Measurements from ENCODE around the gene OGDH.

Gene OGDH

DNA sequence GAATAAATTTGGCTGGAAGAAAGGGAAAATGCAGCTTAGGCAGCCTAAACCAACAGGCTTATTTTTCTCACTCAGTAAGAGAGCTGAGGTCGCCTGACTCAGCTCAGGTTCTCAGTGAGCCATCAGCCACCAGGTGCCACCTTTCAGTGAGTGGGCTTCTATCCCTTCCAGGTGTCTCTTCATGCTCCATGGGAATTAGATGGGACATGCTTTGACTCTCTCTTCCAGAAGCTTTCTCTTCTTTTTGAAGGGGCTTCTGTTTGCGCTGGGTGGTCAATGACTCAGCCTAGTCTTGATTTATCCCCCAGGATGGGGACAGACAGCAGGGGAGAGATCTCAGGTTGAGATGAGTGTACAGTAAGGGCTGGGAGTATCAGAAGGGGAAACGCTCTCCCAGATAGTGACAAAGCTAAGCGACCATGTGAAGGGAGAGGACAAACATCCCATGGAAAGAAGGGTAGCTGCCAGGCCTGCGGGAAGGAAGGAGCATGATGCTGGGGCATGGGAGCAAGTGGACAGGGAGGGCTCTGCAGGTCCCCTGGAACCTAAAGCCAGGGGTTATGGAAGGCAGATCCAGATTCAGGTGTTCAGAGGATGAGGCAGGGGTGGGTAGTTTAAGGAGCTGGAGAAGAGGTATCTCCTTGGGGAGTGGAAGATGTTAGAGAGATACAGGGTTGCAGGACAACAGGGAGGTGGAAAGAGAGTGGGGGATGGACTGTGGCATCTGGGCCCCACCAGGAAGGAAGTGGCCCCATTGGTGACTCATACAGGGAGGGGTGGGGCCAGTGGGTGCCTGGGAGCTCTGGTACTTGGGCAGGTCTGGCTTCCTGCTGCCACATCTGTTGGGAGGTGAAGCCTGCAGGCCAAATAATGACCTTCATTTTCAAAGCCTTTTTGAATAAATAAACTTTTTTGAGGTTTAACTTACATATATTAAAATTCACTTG is 32.5 kb downstream of the OGDH start:
- DNase-seq, result peak; percentile 63

GRCh38 chr7:44639671-44640321 is 33.4 kb downstream of the OGDH start:
- DNase-seq, result no peak

DNA sequence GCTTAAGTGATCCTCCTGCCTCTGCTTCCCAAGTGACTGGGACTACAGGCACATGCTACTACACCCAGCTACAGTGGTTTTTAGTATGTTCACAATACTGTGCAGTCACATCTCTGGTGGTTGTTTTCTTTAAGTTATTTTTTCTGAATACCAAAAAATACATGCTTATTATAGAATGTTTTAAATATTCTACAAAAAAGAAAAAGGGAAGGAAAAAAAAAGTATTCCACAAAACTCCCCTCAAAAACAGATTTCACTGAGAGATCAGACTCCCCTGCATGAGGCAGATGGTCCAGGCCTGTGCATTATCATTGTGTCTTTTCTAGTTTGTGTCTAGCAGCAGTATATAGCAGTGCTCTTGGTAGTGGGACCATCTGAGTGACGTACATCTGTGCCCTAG is 36.8 kb downstream of the OGDH start:
- no peak for DNase-seq

DNA sequence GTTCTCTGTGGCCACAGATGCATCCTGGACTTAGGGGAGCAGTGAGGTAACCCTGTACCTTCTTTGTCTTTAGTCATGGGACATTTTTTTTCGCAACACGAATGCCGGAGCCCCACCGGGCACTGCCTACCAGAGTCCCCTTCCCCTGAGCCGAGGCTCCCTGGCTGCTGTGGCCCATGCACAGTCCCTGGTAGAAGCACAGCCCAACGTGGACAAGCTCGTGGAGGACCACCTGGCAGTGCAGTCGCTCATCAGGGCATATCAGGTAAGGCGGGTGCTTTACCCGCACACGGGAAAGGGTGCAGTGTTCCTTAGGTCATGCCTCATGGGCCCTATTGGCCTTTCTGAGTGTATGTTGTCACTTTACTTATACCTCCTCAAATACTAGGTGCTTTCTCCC is 38.8 kb downstream of the OGDH start:
- no peak for DNase-seq

- DNase-seq, result no peak
Observed at GRCh38 chr7:44645696-44646095, 39.3 kb downstream of the OGDH start.

DNA sequence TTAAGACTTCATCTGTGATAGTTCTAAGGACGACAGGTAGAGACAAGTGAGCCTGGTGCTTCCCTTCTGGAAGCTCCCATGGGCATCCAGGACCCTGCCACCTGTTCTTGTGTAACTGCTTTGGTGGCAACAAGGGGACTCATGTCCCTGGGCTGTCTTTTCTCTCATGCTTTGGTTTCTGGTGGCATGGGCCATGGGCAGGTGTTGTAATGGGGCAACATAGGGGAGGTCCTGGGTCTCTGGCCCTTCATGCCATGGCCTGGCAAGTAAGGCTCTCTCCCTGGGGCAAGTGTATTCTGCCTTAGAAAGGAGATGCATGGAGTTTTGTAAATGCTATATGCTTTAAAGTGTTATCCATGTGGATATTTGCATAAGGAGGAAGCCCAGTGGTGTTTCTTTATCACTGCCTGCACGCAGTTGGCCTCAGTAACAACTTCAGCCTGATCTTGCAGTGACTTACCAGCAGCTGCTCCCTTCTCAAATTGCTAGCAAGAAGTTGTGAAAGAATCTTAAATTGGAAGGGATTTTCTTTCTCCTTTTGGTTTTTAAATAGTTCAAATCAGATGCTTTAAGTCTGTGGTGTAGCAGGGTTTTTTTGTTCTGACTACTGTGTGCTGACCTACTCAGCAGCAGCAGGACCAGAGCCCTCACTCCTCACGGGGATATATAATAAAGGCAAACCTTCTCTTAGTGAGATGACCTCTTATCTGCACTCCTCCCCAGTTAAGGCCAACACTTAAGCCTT is 39.9 kb downstream of the OGDH start:
- DNase-seq, result no peak

DNA sequence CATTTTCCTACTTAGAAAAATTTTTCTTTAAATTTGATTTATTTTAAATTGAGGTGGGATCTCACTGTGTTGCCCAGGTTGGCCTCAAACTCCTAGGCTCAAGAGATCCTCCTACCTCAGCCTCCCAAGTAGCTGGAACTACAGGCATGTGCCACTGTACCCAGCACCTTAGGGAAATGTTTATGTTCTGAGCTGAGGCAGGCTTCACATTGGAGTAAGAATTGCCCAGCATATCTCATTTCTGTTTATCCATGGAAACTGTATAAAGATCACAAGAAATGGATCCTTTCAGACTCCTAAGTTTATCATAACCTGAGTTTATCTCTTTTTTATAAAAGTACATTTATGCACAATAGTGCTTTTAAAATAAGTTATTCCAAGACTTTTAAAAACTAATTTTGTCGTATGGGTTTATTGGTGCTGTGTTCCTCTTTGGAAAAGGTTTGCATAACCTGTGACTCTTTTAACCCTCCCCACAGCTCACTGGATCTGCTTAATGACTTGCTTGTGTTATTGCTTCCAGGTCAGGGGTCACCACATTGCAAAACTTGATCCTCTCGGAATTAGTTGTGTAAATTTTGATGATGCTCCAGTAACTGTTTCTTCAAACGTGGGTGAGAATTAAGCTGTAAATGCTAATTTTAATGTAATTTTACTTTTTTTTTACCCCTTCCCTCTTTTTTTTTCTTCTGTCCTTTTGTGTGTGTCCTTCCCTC is 40.7 kb downstream of the OGDH start:
- DNase-seq, result no peak

- DNase-seq, result no peak
Observed at GRCh38 chr7:44647981-44648714, 41.7 kb downstream of the OGDH start.

DNA sequence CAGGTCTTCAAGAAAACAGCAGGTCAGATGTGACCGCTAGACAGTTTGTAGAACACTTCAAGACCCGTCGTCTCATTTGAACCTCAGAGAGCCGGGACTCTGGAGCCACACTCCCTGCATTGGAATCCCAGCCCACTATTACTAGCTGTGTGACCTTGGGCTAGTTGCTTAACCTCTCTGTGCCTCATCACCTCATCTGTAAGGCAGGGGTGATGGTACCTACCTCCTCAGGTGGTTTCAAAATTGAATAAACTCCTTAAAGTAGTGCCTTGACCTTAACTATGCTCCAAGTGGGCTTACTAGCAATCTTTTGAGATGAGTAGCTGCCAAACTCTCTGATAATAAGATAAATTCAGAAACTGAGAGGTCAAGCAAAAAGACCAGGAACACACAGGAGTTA is 43.8 kb downstream of the OGDH start:
- DNase-seq, result no peak

GRCh38 chr7:44650772-44651171 is 44.3 kb downstream of the OGDH start:
- no peak for DNase-seq

DNA sequence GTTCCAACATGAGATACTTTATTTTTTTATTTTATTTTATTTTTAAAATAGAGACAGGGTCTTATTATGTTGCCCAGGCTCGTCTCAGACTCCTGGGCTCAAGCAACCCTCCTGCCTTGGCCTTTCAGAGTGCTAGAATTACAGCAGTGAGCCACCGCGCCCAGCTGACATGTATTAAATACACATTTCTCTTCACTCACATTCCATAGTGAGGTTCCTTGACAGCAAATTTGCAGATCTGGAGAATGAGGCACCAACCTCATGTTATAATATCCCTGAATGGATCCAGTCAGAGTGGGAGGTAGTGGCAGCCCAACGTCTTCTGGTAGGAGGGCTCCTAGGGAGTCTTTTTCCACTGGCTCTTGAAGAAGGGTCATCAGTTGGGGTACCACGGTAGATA is 46.1 kb downstream of the OGDH start:
- DNase-seq, result no peak

GRCh38 chr7:44654255-44654796 is 47.9 kb downstream of the OGDH start:
- no peak for DNase-seq

DNA sequence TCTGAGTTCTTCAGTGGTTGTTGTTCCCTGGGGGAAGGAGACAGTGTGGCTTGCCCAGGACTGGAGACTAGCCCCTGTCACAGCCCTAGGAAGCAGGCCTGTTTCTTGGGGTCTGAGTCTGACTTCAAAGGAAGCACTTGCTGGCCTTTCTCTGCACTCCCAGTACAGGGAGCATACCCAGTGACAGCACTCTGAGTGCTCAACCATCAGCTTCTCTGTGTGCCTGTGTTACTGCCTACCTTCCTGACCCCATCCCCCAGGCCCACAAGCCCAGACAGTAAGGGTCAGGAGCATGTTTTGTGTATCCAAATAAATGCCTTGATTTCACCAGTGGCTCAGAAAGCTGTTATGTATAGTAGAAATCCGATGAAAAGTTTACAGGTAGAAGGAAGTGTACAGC is 48.9 kb downstream of the OGDH start:
- DNase-seq, result no peak

- DNase-seq, result no peak
Observed at GRCh38 chr7:44658979-44659378, 52.6 kb downstream of the OGDH start.

DNA sequence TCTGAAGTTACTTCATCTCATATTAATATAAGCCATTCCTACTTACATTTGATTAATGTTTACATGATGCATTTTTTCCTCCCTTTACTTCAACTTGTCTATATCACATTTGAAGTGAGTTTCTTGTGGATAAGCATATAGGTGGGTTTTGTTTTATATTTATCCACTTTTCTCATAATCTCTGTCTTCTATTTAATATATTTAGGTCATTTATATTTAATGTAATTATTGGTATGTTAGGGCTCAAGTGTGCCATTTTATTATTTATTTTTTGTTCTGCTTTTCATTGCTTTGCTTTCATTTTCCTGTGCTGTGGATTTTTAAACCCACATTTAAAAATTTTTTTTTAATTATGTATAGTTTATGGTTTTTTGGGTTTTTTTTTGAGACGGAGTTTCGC is 54.8 kb downstream of the OGDH start:
- DNase-seq, result no peak

DNA sequence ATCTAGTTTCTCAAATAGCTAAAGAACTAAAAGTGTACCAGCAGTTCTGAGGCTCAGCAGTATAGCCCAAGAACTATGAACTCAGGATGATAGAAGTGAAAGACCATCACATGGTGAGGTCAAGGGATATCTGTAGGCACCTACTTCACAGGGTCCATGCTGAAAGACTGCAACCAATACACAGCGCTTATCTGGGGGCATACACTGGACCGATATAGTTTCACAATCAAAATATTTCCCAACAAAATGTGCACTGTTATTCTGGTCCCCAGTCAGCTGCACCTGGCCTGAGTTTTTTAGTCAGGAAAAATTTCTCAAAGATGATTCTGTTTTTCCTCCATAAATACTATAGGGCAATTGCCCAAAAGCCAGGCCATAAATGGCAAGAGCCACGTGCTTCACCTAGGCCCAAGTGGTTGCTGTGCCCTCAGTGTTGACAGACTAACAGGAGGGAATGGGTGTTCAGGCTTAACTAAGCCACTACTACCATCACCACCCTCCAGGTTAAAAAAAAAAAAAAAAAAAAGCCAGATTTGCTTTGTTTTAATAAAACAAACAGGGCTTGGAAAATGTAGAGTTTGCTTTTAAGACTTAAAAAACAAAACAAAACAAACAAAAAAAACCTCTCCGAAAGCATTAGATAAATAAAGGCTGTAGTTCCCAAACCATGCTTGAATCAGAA is 58.5 kb downstream of the OGDH start:
- no peak for DNase-seq

- DNase-seq, result no peak
Observed at GRCh38 chr7:44665531-44666213, 59.2 kb downstream of the OGDH start.

DNA sequence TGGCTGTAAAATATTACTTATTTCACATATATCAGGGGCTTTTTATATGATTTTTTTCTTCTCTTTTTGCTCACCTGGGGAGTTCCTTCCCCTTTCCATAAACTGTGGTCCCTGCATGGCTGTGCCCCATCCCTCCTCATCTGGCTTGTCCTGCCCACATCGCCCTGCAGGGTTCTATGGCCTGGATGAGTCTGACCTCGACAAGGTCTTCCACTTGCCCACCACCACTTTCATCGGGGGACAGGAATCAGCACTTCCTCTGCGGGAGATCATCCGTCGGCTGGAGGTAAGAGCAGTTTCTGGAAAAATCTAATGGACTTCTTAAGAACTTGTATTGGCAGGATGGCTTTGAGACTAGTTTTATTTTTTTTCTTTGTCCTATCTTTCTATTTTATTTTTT is 60.1 kb downstream of the OGDH start:
- DNase-seq, result no peak

GRCh38 chr7:44667190-44667589 is 60.8 kb downstream of the OGDH start:
- DNase-seq, result no peak

DNA sequence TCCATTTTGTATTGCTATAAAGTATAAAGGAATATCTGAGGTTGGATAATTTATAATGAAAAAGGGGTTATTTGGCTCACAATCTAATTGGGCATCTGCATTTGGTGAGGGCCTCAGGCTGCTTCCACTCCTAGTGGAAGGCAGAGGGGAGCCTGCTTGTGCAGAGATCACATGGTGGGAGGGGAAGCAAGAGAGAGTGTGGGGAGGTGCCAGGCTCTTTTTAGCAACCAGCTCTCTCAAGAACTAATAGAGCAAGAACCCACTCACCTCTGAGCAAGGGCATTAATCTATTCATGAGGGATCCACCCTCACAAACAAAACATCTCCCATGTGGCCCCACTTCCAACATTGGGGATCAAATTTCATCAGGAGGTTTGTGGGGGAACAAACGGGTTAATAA is 64.6 kb downstream of the OGDH start:
- no peak for DNase-seq

GRCh38 chr7:44673324-44673723 is 66.9 kb downstream of the OGDH start:
- DNase-seq, result no peak

All from activated CD4-positive, alpha-beta T cell treated with anti-CD3 and anti-CD28 coated beads for 1 hour (primary cell).